Liver (tissue), 9 donors: ENCODE measurements around the gene TXNRD2. TPM values are rescaled to one million over a fixed set of nuclear protein-coding genes. Genes with fewer than 3 reads are reported as not detected.
A peak's percentile ranks its signal among the peaks of the same experiment; 100 is the strongest.

Experiments
- DNase-seq: peaks from one replicate; pipeline ENCODE4 v3.0.0-alpha.2; 2017; ENCODE audit warnings: low spot score
- H3K27ac ChIP-seq, 2 donors: one replicate each; pipeline ENCODE4 v1.7.0; 2013; ENCODE audit warnings: inconsistent platforms in 2 of 2, low read length in 2 of 2, control low read depth in 1 of 2, low read depth in 1 of 2, mild to moderate bottlenecking in 1 of 2
- H3K27me3 ChIP-seq, 4 donors: one replicate each; pipeline versions ENCODE4 v1.6.1 to v1.7.0; 2013; ENCODE audit warnings: low read length in 3 of 4, inconsistent platforms in 1 of 4, mild to moderate bottlenecking in 1 of 4, moderate library complexity in 1 of 4; ENCODE audit not compliant: control insufficient read depth in 4 of 4, insufficient read depth in 4 of 4
- H3K36me3 ChIP-seq, 4 donors: one replicate each; pipeline versions ENCODE4 v1.6.1 to v1.7.0; 2013; ENCODE audit warnings: low read length in 3 of 4, mild to moderate bottlenecking in 3 of 4, low read depth in 1 of 4, moderate library complexity in 1 of 4; ENCODE audit not compliant: control insufficient read depth in 4 of 4, insufficient read depth in 3 of 4
- H3K4me1 ChIP-seq, 4 donors: one replicate each; pipeline versions ENCODE4 v1.6.1 to v1.7.0; 2013; ENCODE audit warnings: low read length in 3 of 4, mild to moderate bottlenecking in 3 of 4, moderate library complexity in 1 of 4; ENCODE audit not compliant: control insufficient read depth in 4 of 4, insufficient read depth in 4 of 4
- H3K4me3 ChIP-seq, 3 donors: one replicate each; pipeline versions ENCODE4 v1.6.1 to v1.7.0; 2013; ENCODE audit warnings: low read length in 3 of 3, control low read depth in 1 of 3, low read depth in 1 of 3, mild to moderate bottlenecking in 1 of 3
- H3K9ac ChIP-seq, 2 donors: one replicate each; pipeline ENCODE4 v1.7.0; 2013; ENCODE audit warnings: low read length in 2 of 2, mild to moderate bottlenecking in 2 of 2, moderate library complexity in 2 of 2, control low read depth in 1 of 2, low read depth in 1 of 2
- H3K9me3 ChIP-seq, 4 donors: one replicate each; pipeline versions ENCODE4 v1.6.1 to v1.7.0; 2013; ENCODE audit warnings: low read length in 3 of 4; ENCODE audit not compliant: control insufficient read depth in 4 of 4
- EGR1 ChIP-seq, 2 donors: IDR thresholded peaks; 2 replicates each; pipeline ENCODE4 v1.6.1; 2016 to 2018; ENCODE audit warnings: antibody characterized with exemption in 2 of 2, low read depth in 2 of 2
- FOXA2 ChIP-seq: IDR thresholded peaks from 2 replicates; pipeline ENCODE4 v1.6.1; 2016; ENCODE audit warnings: antibody characterized with exemption
- GABPA ChIP-seq, 2 donors: IDR thresholded peaks in 1 of 2; conservative IDR thresholded peaks in 1 of 2; 2 replicates each; pipeline ENCODE4 v1.6.1; 2016; ENCODE audit warnings: antibody characterized with exemption in 2 of 2, mild to moderate bottlenecking in 1 of 2, moderate library complexity in 1 of 2
- HNF4A ChIP-seq, 2 donors: conservative IDR thresholded peaks; 2 replicates each; pipeline ENCODE4 v1.6.1; 2016; ENCODE audit warnings: antibody characterized with exemption in 2 of 2, mild to moderate bottlenecking in 2 of 2
- MAX ChIP-seq: IDR thresholded peaks from 2 replicates; pipeline ENCODE4 v1.6.1; 2016; ENCODE audit warnings: antibody characterized with exemption
- REST ChIP-seq: IDR thresholded peaks from 2 replicates; pipeline ENCODE4 v1.6.1; 2016; ENCODE audit warnings: antibody characterized with exemption, mild to moderate bottlenecking
- RXRA ChIP-seq, 2 donors: IDR thresholded peaks; 2 replicates each; pipeline ENCODE4 v1.6.1; 2017 to 2018; ENCODE audit warnings: antibody characterized with exemption in 2 of 2, mild to moderate bottlenecking in 1 of 2
- SP1 ChIP-seq: IDR thresholded peaks from 2 replicates; pipeline ENCODE4 v1.6.1; 2018; ENCODE audit warnings: antibody characterized with exemption, mild to moderate bottlenecking
- WGBS: extraction: QIAGEN DNeasy Blood & Tissue Kit; methylation state at CpG from one replicate; pipeline ENCODE4 v1.1.7; 2013; 5-methylcytosine and 5-hydroxymethylcytosine counted together
- polyA plus RNA-seq, 2 donors: library from polyadenylated mRNA; stranded (reverse) in 1 of 2; unstranded in 1 of 2; fragments of 200-250 nt in 1 of 2; fragments of >200 nt in 1 of 2; fragmentation: Nextera tagmentation in 1 of 2; extraction: Ambion mirVana in 1 of 2; gene quantifications; one replicate each; pipeline versions ENCODE4 v1.2.1 to v1.2.3, GENCODE V29; 2013 to 2015
- total RNA-seq, 2 donors: library from RNA; depleted of rRNA; stranded (reverse); fragments of >200 nt; gene quantifications; one replicate each; pipeline ENCODE4 v1.2.3, GENCODE V29; 2014
- donor health status: healthy.
- donor health status: healthy.
- donor health status: healthy.
- donor health status: healthy.
- donor health status: healthy.

TXNRD2 gene
- total and polyA plus RNA-seq, 4 donors = 22.2 to 41.3 (median 33.6) TPM

GRCh38 chr22:19825904-19826618 lies 115.6 kb downstream of the TXNRD2 start:
- no peaks in the 10 kb centered on the region for H3K27me3 ChIP-seq
- H3K9ac ChIP-seq = no peak overlapping the region
- DNase-seq = no peak
- 76% methylated on average over 7 of the region's 7 CpGs for WGBS
- TF ChIP-seq RXRA (IDR thresholded peaks at IDR 0.05) = no peak
- no peak for TF ChIP-seq GABPA (IDR thresholded peaks at IDR 0.05 in 1 of 2, conservative IDR thresholded peaks at IDR 0.05 in 1 of 2)
- TF ChIP-seq MAX = no peak
- no peak for TF ChIP-seq SP1
- no peak for TF ChIP-seq FOXA2
- TF ChIP-seq EGR1 (IDR thresholded peaks at IDR 0.05; ENCODE audit: low read depth in 2 of 2) = no peak
- TF ChIP-seq REST = no peak
- peak in 1 of 2 donors; percentile 7 for TF ChIP-seq HNF4A (conservative IDR thresholded peaks at IDR 0.05)
- H3K4me1 ChIP-seq = peaks cover 9 to 47% (median 40%) of the 10 kb centered on the region in 4 donors
- no peak overlapping the region for H3K4me3 ChIP-seq
- H3K36me3 ChIP-seq = no peaks in the 10 kb centered on the region
- H3K9me3 ChIP-seq = no peaks in the 10 kb centered on the region
- no peak overlapping the region for H3K27ac ChIP-seq

Other genes with a start within 250 kb of the TXNRD2 start
- gene SEPTIN5, start 227.3 kb downstream of the TXNRD2 start, total RNA-seq = 1 to 10 TPM; 3.3 to 3.5 TPM
- 1 to 10 TPM in 1 of 2 donors, under 1 TPM in 1; 0.26 to 2.2 TPM for gene SEPTIN5, start 227.3 kb downstream of the TXNRD2 start, polyA plus RNA-seq
- gene GP1BB, start 218.3 kb downstream of the TXNRD2 start, total RNA-seq = 1 to 10 TPM in 1 of 2 donors, not detected in 1; 5.7 TPM
- gene GP1BB, start 218.3 kb downstream of the TXNRD2 start, polyA plus RNA-seq = under 1 TPM; 0.38 to 0.51 TPM
- gene TBX1, start 181.0 kb downstream of the TXNRD2 start, total RNA-seq = under 1 TPM in 1 of 2 donors, not detected in 1; 0.17 TPM
- under 1 TPM in 1 of 2 donors, not detected in 1; 0.18 TPM for gene TBX1, start 181.0 kb downstream of the TXNRD2 start, polyA plus RNA-seq
- gene GNB1L, start 86.9 kb downstream of the TXNRD2 start, total RNA-seq = 1 to 10 TPM; 1.5 to 1.9 TPM
- 1 to 10 TPM; 2.0 to 3.6 TPM for gene GNB1L, start 86.9 kb downstream of the TXNRD2 start, polyA plus RNA-seq
- 1 to 10 TPM; 6.7 to 8.0 TPM for gene RTL10, start 86.9 kb downstream of the TXNRD2 start, total RNA-seq
- 1 to 10 TPM; 4.2 to 8.3 TPM for gene RTL10, start 86.9 kb downstream of the TXNRD2 start, polyA plus RNA-seq
- 100 to 1,000 TPM in 1 of 2 donors, 10 to 100 TPM in 1; 75.3 to 136 TPM for gene COMT, start within 50 bp of the TXNRD2 start, total RNA-seq
- gene COMT, start within 50 bp of the TXNRD2 start, polyA plus RNA-seq = 100 to 1,000 TPM; 156 to 430 TPM
- 10 to 100 TPM; 41.6 to 48.8 TPM for gene ARVCF, start 75.0 kb upstream of the TXNRD2 start, total RNA-seq
- 10 to 100 TPM in 1 of 2 donors, 1 to 10 TPM in 1; 3.8 to 10.6 TPM for gene ARVCF, start 75.0 kb upstream of the TXNRD2 start, polyA plus RNA-seq
- gene TANGO2, start 79.3 kb upstream of the TXNRD2 start, total RNA-seq = 100 to 1,000 TPM in 1 of 2 donors, 10 to 100 TPM in 1; 20.5 to 153 TPM
- 10 to 100 TPM; 10.8 to 11.7 TPM for gene TANGO2, start 79.3 kb upstream of the TXNRD2 start, polyA plus RNA-seq
- gene DGCR8, start 138.4 kb upstream of the TXNRD2 start, total RNA-seq = 10 to 100 TPM; 22.6 to 27.1 TPM
- gene DGCR8, start 138.4 kb upstream of the TXNRD2 start, polyA plus RNA-seq = 1 to 10 TPM; 7.9 to 9.0 TPM
- 100 to 1,000 TPM in 1 of 2 donors, 10 to 100 TPM in 1; 77.4 to 102 TPM for gene RANBP1, start 174.3 kb upstream of the TXNRD2 start, total RNA-seq
- gene RANBP1, start 174.3 kb upstream of the TXNRD2 start, polyA plus RNA-seq = 10 to 100 TPM; 62.3 to 98.1 TPM
- 10 to 100 TPM; 26.2 to 32.9 TPM for gene TRMT2A, start 175.4 kb upstream of the TXNRD2 start, total RNA-seq
- 10 to 100 TPM; 19.9 to 24.1 TPM for gene TRMT2A, start 175.4 kb upstream of the TXNRD2 start, polyA plus RNA-seq
- 1 to 10 TPM; 2.9 to 7.7 TPM for gene ZDHHC8, start 190.0 kb upstream of the TXNRD2 start, total RNA-seq
- 10 to 100 TPM in 1 of 2 donors, 1 to 10 TPM in 1; 5.8 to 11.8 TPM for gene ZDHHC8, start 190.0 kb upstream of the TXNRD2 start, polyA plus RNA-seq
- not detected for gene CCDC188, start 209.2 kb upstream of the TXNRD2 start, total RNA-seq
- not detected for gene CCDC188, start 209.2 kb upstream of the TXNRD2 start, polyA plus RNA-seq